ENCODE measurements around the gene GMPPA. TPM values are rescaled to one million over a fixed set of nuclear protein-coding genes. Genes with fewer than 3 reads are reported as not detected.

Gene GMPPA
- total RNA-seq, 1 donor from 2014 or later: 42.5 TPM

DNA sequence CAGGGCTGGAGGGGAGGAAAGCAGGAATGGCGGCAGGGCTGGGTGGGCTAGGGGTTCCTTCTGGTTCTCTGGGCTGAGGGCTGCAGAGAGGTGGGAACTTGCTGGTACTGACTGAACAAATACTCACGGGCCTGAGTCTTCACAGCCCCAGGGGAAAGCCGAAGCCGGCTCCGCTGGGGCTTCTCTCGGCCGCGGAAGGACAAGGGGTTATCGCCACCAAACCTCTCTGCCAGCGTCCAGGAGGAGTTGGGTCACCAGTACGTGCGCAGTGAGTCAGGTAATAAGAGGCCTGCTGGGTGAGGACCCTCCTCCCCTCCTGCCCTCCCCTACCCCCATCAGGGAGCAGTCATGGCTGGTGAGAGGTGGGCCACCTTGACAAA is 13.5 kb upstream of the GMPPA start:
- peaks cover 1% of the 10 kb centered on the region for H3K4me1 Mint-ChIP-seq (ENCODE audit: unreplicated experiment)

DNA sequence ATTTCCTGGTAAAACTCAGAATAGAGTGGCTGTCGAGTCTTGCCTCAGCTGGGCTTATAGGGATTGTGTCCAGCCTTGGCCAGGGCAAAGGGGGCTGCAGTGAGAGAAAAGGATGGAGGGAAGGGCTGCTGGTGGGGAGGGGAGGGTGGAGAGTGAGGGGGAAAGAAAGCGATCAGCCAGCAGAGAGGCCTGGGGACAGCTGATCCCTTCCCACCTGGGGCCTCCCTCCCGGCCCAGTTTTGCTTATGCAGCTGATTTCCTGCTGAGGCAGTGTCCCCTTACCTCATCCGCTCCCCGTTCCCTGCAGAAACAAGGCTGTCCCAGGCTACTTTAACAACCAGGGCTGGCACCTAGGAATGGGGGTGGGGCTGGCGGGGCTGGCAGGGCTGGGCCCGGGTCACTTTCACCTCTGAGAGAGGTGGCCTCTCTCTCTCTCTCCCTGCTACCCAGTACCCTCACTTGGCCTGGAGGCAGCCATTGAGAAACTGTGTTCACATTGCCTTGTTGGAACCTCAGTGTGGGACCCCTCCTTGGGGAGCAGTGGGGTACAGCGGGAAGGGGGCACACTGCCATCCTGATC is 12.2 kb upstream of the GMPPA start:
- Mint-ChIP-seq H3K9me3 (ENCODE audit: unreplicated experiment) (no peaks in the 10 kb centered on the region), H3K27ac (ENCODE audit: unreplicated experiment) (no peak overlapping the region), H3K27me3 (ENCODE audit: unreplicated experiment) (no peaks in the 10 kb centered on the region), H3K4me1 (ENCODE audit: unreplicated experiment) (peaks cover 1% of the 10 kb centered on the region), H3K36me3 (ENCODE audit: unreplicated experiment) (peaks cover 3% of the 10 kb centered on the region), H3K4me3 (ENCODE audit: unreplicated experiment) (no peak overlapping the region)
- TF ChIP-seq, protein P1, sequence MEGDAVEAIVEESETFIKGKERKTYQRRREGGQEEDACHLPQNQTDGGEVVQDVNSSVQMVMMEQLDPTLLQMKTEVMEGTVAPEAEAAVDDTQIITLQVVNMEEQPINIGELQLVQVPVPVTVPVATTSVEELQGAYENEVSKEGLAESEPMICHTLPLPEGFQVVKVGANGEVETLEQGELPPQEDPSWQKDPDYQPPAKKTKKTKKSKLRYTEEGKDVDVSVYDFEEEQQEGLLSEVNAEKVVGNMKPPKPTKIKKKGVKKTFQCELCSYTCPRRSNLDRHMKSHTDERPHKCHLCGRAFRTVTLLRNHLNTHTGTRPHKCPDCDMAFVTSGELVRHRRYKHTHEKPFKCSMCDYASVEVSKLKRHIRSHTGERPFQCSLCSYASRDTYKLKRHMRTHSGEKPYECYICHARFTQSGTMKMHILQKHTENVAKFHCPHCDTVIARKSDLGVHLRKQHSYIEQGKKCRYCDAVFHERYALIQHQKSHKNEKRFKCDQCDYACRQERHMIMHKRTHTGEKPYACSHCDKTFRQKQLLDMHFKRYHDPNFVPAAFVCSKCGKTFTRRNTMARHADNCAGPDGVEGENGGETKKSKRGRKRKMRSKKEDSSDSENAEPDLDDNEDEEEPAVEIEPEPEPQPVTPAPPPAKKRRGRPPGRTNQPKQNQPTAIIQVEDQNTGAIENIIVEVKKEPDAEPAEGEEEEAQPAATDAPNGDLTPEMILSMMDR (IDR thresholded peaks at IDR 0.05): no peak
- DNase-seq (ENCODE audit: extremely low spot score, unreplicated experiment): no peak

More for the DNA sequence above, 13.5 kb upstream of the GMPPA start:
- TF ChIP-seq, protein P1 (IDR thresholded peaks at IDR 0.05): no peak
- Mint-ChIP-seq H3K4me3 (ENCODE audit: unreplicated experiment) (no peak overlapping the region), H3K27me3 (ENCODE audit: unreplicated experiment) (no peaks in the 10 kb centered on the region), H3K9me3 (ENCODE audit: unreplicated experiment) (no peaks in the 10 kb centered on the region), H3K27ac (ENCODE audit: unreplicated experiment) (no peak overlapping the region), H3K36me3 (ENCODE audit: unreplicated experiment) (peaks cover 6% of the 10 kb centered on the region)
- no peak for DNase-seq (ENCODE audit: extremely low spot score, unreplicated experiment)

DNA sequence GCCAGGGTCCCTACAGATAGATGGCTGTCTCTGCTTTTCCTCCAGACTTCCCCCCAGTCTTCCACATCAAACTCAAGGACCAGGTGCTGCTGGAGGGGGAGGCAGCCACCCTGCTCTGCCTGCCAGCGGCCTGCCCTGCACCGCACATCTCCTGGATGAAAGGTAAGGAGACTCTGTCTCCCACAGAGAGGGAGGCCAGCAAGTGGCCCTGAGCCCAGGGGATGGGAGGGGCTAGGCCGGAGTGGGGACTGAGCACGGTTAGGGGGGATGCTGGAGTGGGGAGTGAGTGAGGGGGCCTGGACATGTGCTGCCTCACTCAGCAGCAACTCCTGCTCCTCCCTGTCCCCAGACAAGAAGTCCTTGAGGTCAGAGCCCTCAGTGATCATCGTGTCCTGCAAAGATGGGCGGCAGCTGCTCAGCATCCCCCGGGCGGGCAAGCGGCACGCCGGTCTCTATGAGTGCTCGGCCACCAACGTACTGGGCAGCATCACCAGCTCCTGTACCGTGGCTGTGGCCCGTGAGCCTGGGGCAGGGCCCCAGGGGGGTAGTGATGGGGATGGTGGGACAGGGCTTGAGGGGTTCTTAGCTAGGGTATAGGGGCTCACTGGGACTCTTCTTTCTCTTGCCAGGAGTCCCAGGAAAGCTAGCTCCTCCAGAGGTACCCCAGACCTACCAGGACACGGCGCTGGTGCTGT is 10.4 kb upstream of the GMPPA start:
- DNase-seq (ENCODE audit: extremely low spot score, unreplicated experiment): no peak
- H3K4me1 Mint-ChIP-seq (ENCODE audit: unreplicated experiment): peaks cover 1% of the 10 kb centered on the region
- no peaks in the 10 kb centered on the region for H3K36me3 Mint-ChIP-seq (ENCODE audit: unreplicated experiment)
- TF ChIP-seq, protein P1 (IDR thresholded peaks at IDR 0.05): no peak
- H3K9me3 Mint-ChIP-seq (ENCODE audit: unreplicated experiment): no peaks in the 10 kb centered on the region
- no peak overlapping the region for H3K4me3 Mint-ChIP-seq (ENCODE audit: unreplicated experiment)
- no peaks in the 10 kb centered on the region for H3K27me3 Mint-ChIP-seq (ENCODE audit: unreplicated experiment)
- H3K27ac Mint-ChIP-seq (ENCODE audit: unreplicated experiment): no peak overlapping the region

DNA sequence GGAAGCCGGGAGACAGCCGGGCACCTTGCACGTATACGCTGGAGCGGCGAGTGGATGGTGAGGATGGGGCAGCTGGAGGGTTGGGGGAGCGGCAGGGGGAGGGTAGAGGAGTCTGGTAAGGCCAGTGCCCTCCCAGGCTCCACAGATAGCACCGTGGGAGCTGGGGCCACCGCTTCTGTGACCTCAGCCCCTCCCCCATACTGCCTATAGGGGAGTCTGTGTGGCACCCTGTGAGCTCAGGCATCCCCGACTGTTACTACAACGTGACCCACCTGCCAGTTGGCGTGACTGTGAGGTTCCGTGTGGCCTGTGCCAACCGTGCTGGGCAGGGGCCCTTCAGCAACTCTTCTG is 9.9 kb upstream of the GMPPA start:
- TF ChIP-seq, protein P1 (IDR thresholded peaks at IDR 0.05): no peak
- no peaks in the 10 kb centered on the region for H3K27me3 Mint-ChIP-seq (ENCODE audit: unreplicated experiment)
- peaks cover 1% of the 10 kb centered on the region for H3K4me1 Mint-ChIP-seq (ENCODE audit: unreplicated experiment)
- DNase-seq (ENCODE audit: extremely low spot score, unreplicated experiment): no peak
- no peak overlapping the region for H3K27ac Mint-ChIP-seq (ENCODE audit: unreplicated experiment)
- no peaks in the 10 kb centered on the region for H3K9me3 Mint-ChIP-seq (ENCODE audit: unreplicated experiment)
- H3K36me3 Mint-ChIP-seq (ENCODE audit: unreplicated experiment): no peaks in the 10 kb centered on the region
- H3K4me3 Mint-ChIP-seq (ENCODE audit: unreplicated experiment): no peak overlapping the region

DNA sequence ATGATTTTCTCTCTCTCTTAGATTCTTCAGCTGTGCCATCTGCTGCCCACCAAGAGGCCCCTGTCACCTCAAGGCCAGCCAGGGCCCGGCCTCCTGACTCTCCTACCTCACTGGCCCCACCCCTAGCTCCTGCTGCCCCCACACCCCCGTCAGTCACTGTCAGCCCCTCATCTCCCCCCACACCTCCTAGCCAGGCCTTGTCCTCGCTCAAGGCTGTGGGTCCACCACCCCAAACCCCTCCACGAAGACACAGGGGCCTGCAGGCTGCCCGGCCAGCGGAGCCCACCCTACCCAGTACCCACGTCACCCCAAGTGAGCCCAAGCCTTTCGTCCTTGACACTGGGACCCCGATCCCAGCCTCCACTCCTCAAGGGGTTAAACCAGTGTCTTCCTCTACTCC is 9.4 kb upstream of the GMPPA start:
- H3K27ac Mint-ChIP-seq (ENCODE audit: unreplicated experiment): no peak overlapping the region
- no peaks in the 10 kb centered on the region for H3K9me3 Mint-ChIP-seq (ENCODE audit: unreplicated experiment)
- DNase-seq (ENCODE audit: extremely low spot score, unreplicated experiment): no peak
- no peak overlapping the region for H3K4me3 Mint-ChIP-seq (ENCODE audit: unreplicated experiment)
- H3K27me3 Mint-ChIP-seq (ENCODE audit: unreplicated experiment): no peaks in the 10 kb centered on the region
- H3K36me3 Mint-ChIP-seq (ENCODE audit: unreplicated experiment): no peaks in the 10 kb centered on the region
- TF ChIP-seq, protein P1 (IDR thresholded peaks at IDR 0.05): no peak
- peaks cover under 1% of the 10 kb centered on the region for H3K4me1 Mint-ChIP-seq (ENCODE audit: unreplicated experiment)

All from osteocyte (in vitro differentiated cells).